ENCODE measurements around the gene SCG3. TPM values are rescaled to one million over a fixed set of nuclear protein-coding genes. Genes with fewer than 3 reads are reported as not detected.
A peak's percentile ranks its signal among the peaks of the same experiment; 100 is the strongest.

Gene SCG3
- polyA plus RNA-seq, 1 donor (not counting 4 experiments of a cell fraction or from before 2014, with no cell fraction given), result not detected

GRCh38 chr15:51750186-51750585, 68.9 kb downstream of the SCG3 start:
- no peaks in the 10 kb centered on the region for H3K79me2 ChIP-seq (ENCODE audit: control insufficient read depth, insufficient read depth, low read length)
- FAIRE-seq (no peak), DNase-seq (ENCODE audit: low read depth, low spot score) (no peak)
- H2AFZ ChIP-seq (ENCODE audit: control insufficient read depth, low read length), result no peak overlapping the region
- H3K27ac ChIP-seq (ENCODE audit: control insufficient read depth, insufficient read depth, low read length), result no peak overlapping the region
- dilution Hi-C loops (cut with MboI; ENCODE audit: extremely low pct_ligation_motif_present, low sequenced_read_pairs), result no loop called here
- H4K20me1 ChIP-seq (ENCODE audit: control insufficient read depth, extremely low read depth, insufficient read depth, low read length), result no peaks in the 10 kb centered on the region
- no peaks in the 10 kb centered on the region for H3K36me3 ChIP-seq (ENCODE audit: control insufficient read depth in 2 of 2, extremely low read depth in 1 of 2, insufficient read depth in 2 of 2, low read length in 2 of 2)
- no peak overlapping the region for H3K4me2 ChIP-seq (ENCODE audit: control insufficient read depth, extremely low read depth, insufficient read depth, low read depth, low read length)
- no peaks in the 10 kb centered on the region for H3K9me3 ChIP-seq (ENCODE audit: control insufficient read depth, low read depth, low read length)
- TF ChIP-seq CTCF (optimal IDR thresholded peaks at IDR 0.05 in 1 of 3, IDR thresholded peaks at IDR 0.05 in 1 of 3, conservative IDR thresholded peaks at IDR 0.05 in 1 of 3; ENCODE audit: extremely low read depth in 1 of 3, insufficient read depth in 2 of 3, low read length in 3 of 3) (no peak), EZH2 (IDR thresholded peaks at IDR 0.05; ENCODE audit: low read length) (no peak)
- peaks cover 4% of the 10 kb centered on the region for H3K4me1 ChIP-seq (ENCODE audit: control insufficient read depth, extremely low read depth, insufficient read depth, low read length)
- H3K4me3 ChIP-seq (ENCODE audit: control insufficient read depth in 2 of 3, extremely low read depth in 1 of 3, insufficient read depth in 2 of 3, low read depth in 1 of 3, low read length in 3 of 3), result no peak overlapping the region
- H3K9me1 ChIP-seq (ENCODE audit: control insufficient read depth, extremely low read depth, insufficient read depth, low read length), result no peaks in the 10 kb centered on the region
- H3K9ac ChIP-seq (ENCODE audit: control insufficient read depth, extremely low read depth, insufficient read depth, low read length), result no peak overlapping the region
- H3K27me3 ChIP-seq (ENCODE audit: control insufficient read depth, extremely low read depth, insufficient read depth, low read length), result peaks cover 4% of the 10 kb centered on the region

GRCh38 chr15:51750792-51751696, 69.7 kb downstream of the SCG3 start, which contains the start of gene TMOD2:
Gene TMOD2, plus strand, starts transcription at chr15:51751597. Its CDS starts 14,845 bp downstream, at chr15:51766442.
- dilution Hi-C loops (cut with MboI; ENCODE audit: extremely low pct_ligation_motif_present, low sequenced_read_pairs), result no loop called here
- Histone ChIP-seq H3K9ac (ENCODE audit: control insufficient read depth, extremely low read depth, insufficient read depth, low read length) (peak within 1 kb of the TSS; percentile 11), H3K27ac (ENCODE audit: control insufficient read depth, insufficient read depth, low read length) (no peak within 1 kb of the TSS), H3K9me3 (ENCODE audit: control insufficient read depth, low read depth, low read length) (no peaks in the 10 kb centered on the region), H3K79me2 (ENCODE audit: control insufficient read depth, insufficient read depth, low read length) (no peaks in the 10 kb centered on the region), H3K4me3 (ENCODE audit: control insufficient read depth in 2 of 3, extremely low read depth in 1 of 3, insufficient read depth in 2 of 3, low read depth in 1 of 3, low read length in 3 of 3) (peak within 1 kb of the TSS; percentile 44 to 78 (median 70)), H4K20me1 (ENCODE audit: control insufficient read depth, extremely low read depth, insufficient read depth, low read length) (no peaks in the 10 kb centered on the region), H3K27me3 (ENCODE audit: control insufficient read depth, extremely low read depth, insufficient read depth, low read length) (peaks cover 4% of the 10 kb centered on the region), H3K9me1 (ENCODE audit: control insufficient read depth, extremely low read depth, insufficient read depth, low read length) (no peaks in the 10 kb centered on the region), H3K4me2 (ENCODE audit: control insufficient read depth, extremely low read depth, insufficient read depth, low read depth, low read length) (peak within 1 kb of the TSS; percentile 85), H2AFZ (ENCODE audit: control insufficient read depth, low read length) (peak within 1 kb of the TSS; percentile 92), H3K36me3 (ENCODE audit: control insufficient read depth in 2 of 2, extremely low read depth in 1 of 2, insufficient read depth in 2 of 2, low read length in 2 of 2) (no peaks in the 10 kb centered on the region), H3K4me1 (ENCODE audit: control insufficient read depth, extremely low read depth, insufficient read depth, low read length) (peaks cover 4% of the 10 kb centered on the region)
- TF ChIP-seq EZH2 (IDR thresholded peaks at IDR 0.05; ENCODE audit: low read length), result no peak
- TF ChIP-seq CTCF (optimal IDR thresholded peaks at IDR 0.05 in 1 of 3, IDR thresholded peaks at IDR 0.05 in 1 of 3, conservative IDR thresholded peaks at IDR 0.05 in 1 of 3; ENCODE audit: extremely low read depth in 1 of 3, insufficient read depth in 2 of 3, low read length in 3 of 3), result no peak
- FAIRE-seq (no peak), DNase-seq (ENCODE audit: low read depth, low spot score) (no peak)
